PC-3 (cell line): Measurements from ENCODE around the gene MCEMP1.

Source experiments
- EZH2 ChIP-seq: fragments of 300-600 bp; sonication (generic); IDR thresholded peaks from one replicate; pipeline ENCODE4 v1.6.1; 2017; ENCODE audit warnings: antibody characterized with exemption, mild to moderate bottlenecking, low read length; ENCODE audit not compliant: unreplicated experiment
- EZH2phosphoT487 ChIP-seq: fragments of 300-600 bp; sonication (generic); IDR thresholded peaks from 2 replicates; pipeline ENCODE4 v1.6.1; 2018; ENCODE audit warnings: mild to moderate bottlenecking, antibody characterized with exemption, low read length, borderline replicate concordance
- TF ChIP-seq, protein P1 (sequence below): fragments of 300-600 bp; sonication (generic); conservative IDR thresholded peaks from 2 replicates; pipeline ENCODE4 v1.5.1; 2017; ENCODE audit warnings: antibody characterized with exemption, low read depth, mild to moderate bottlenecking, low read length

DNA sequence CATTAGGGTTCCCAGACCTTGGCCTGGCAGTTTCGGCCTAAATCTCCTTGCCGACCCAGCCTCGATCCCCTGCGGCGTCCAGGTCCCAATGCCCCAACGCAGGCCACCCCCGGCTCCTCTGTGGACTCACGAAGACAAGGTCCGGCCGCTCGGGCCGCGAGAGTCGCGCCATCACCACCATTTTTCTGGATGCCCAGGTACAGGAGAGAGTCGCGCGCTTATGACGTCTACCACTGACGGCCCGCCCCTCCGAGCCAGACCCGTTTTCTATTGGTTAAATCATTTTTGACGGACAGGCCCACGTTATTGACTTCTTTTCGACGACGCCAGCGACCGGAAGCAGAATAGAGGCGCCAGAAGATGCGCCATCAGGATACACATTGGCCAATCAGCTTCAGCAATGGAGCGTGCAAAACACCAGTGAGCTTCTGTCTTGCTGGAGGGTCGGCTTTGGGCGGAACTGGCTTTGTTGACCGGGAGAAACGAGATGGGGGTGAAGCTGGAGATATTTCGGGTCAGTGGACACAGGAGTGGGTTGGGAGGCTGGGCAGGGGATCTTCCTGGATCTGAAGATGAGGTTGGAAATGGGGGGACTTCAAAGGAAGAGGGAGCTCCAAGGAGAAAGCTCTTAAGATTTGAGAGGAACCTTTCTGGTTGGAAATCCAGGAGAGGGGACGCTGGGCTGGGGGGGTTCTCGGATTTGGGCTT, 47.4 kb upstream of the MCEMP1 start, which contains the start of the genes PET100 and XAB2:
- TF ChIP-seq, protein P1, sequence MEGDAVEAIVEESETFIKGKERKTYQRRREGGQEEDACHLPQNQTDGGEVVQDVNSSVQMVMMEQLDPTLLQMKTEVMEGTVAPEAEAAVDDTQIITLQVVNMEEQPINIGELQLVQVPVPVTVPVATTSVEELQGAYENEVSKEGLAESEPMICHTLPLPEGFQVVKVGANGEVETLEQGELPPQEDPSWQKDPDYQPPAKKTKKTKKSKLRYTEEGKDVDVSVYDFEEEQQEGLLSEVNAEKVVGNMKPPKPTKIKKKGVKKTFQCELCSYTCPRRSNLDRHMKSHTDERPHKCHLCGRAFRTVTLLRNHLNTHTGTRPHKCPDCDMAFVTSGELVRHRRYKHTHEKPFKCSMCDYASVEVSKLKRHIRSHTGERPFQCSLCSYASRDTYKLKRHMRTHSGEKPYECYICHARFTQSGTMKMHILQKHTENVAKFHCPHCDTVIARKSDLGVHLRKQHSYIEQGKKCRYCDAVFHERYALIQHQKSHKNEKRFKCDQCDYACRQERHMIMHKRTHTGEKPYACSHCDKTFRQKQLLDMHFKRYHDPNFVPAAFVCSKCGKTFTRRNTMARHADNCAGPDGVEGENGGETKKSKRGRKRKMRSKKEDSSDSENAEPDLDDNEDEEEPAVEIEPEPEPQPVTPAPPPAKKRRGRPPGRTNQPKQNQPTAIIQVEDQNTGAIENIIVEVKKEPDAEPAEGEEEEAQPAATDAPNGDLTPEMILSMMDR, result no peak
- no peak for TF ChIP-seq EZH2phosphoT487
- no peak for TF ChIP-seq EZH2
